ENCODE data around the gene HINT2. TPM values are rescaled to one million over a fixed set of nuclear protein-coding genes. Genes with fewer than 3 reads are reported as not detected.

The HINT2 gene
- total and polyA plus RNA-seq, 2 donors from 2014 or later, result 55.1 to 307 TPM

GRCh38 chr9:35840881-35841644 lies 26.2 kb upstream of the HINT2 start:
- no peaks in the 10 kb centered on the region for H3K27me3 ChIP-seq (ENCODE audit: control insufficient read depth, insufficient read depth, low read length)
- H3K9me3 ChIP-seq (ENCODE audit: control insufficient read depth in 2 of 3, insufficient read depth in 1 of 3, low read length in 3 of 3), result no peaks in the 10 kb centered on the region
- H3K9ac ChIP-seq (ENCODE audit: low read length in 3 of 3), result no peak overlapping the region
- no peak overlapping the region for H3K4me3 ChIP-seq (ENCODE audit: low read length in 3 of 3)
- TF ChIP-seq, protein P1, sequence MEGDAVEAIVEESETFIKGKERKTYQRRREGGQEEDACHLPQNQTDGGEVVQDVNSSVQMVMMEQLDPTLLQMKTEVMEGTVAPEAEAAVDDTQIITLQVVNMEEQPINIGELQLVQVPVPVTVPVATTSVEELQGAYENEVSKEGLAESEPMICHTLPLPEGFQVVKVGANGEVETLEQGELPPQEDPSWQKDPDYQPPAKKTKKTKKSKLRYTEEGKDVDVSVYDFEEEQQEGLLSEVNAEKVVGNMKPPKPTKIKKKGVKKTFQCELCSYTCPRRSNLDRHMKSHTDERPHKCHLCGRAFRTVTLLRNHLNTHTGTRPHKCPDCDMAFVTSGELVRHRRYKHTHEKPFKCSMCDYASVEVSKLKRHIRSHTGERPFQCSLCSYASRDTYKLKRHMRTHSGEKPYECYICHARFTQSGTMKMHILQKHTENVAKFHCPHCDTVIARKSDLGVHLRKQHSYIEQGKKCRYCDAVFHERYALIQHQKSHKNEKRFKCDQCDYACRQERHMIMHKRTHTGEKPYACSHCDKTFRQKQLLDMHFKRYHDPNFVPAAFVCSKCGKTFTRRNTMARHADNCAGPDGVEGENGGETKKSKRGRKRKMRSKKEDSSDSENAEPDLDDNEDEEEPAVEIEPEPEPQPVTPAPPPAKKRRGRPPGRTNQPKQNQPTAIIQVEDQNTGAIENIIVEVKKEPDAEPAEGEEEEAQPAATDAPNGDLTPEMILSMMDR (IDR thresholded peaks at IDR 0.05; ENCODE audit: borderline replicate concordance, extremely low read depth, insufficient read depth), result no peak
- DNase-seq (no peak), FAIRE-seq (no peak)
- intact Hi-C loops (cut with DNase I), result no loop called here
- no peak overlapping the region for H3K27ac ChIP-seq (ENCODE audit: low read depth in 2 of 2, low read length in 2 of 2)
- H3K4me1 ChIP-seq (ENCODE audit: control insufficient read depth in 2 of 3, insufficient read depth in 2 of 3, low read depth in 1 of 3, low read length in 3 of 3), result peaks cover 3 to 6% (median 3%) of the 10 kb centered on the region in 3 donors
- peaks cover 2 to 4% (median 2%) of the 10 kb centered on the region in 3 donors for H3K36me3 ChIP-seq (ENCODE audit: control insufficient read depth in 2 of 3, insufficient read depth in 3 of 3, low read length in 3 of 3)

DNA sequence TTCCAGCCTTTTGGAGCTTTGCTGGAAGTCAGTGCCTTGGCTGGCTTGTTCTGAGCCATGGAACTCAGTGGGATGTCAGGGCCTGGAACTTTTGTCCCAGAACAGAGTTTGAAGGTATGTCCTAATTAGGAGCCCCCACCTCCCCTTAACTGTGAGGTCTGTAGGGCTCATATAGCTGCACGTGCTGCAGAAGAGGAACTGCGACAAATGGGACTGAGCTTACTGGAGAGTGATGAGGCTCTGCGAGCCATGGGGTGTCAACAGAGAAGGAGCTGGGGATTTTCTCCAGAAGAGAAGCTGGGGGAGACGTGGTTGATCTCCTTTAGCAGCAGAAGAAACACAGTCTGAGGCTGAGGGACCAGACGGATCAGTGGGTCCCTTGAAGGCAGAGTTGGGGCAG lies 25.1 kb upstream of the HINT2 start:
- peaks cover 2 to 4% (median 2%) of the 10 kb centered on the region in 3 donors for H3K36me3 ChIP-seq (ENCODE audit: control insufficient read depth in 2 of 3, insufficient read depth in 3 of 3, low read length in 3 of 3)
- H3K9me3 ChIP-seq (ENCODE audit: control insufficient read depth in 2 of 3, insufficient read depth in 1 of 3, low read length in 3 of 3), result no peaks in the 10 kb centered on the region
- intact Hi-C loops (cut with DNase I), result no loop called here
- H3K4me3 ChIP-seq (ENCODE audit: low read length in 3 of 3), result no peak overlapping the region
- no peak for FAIRE-seq
- no peak overlapping the region for H3K9ac ChIP-seq (ENCODE audit: low read length in 3 of 3)
- TF ChIP-seq, protein P1 (IDR thresholded peaks at IDR 0.05; ENCODE audit: borderline replicate concordance, extremely low read depth, insufficient read depth), result no peak
- no peak overlapping the region for H3K27ac ChIP-seq (ENCODE audit: low read depth in 2 of 2, low read length in 2 of 2)
- peaks cover 0 to 5% (median 4%) of the 10 kb centered on the region in 3 donors for H3K4me1 ChIP-seq (ENCODE audit: control insufficient read depth in 2 of 3, insufficient read depth in 2 of 3, low read depth in 1 of 3, low read length in 3 of 3)
- DNase-seq, result no peak
- no peaks in the 10 kb centered on the region for H3K27me3 ChIP-seq (ENCODE audit: control insufficient read depth, insufficient read depth, low read length)

DNA sequence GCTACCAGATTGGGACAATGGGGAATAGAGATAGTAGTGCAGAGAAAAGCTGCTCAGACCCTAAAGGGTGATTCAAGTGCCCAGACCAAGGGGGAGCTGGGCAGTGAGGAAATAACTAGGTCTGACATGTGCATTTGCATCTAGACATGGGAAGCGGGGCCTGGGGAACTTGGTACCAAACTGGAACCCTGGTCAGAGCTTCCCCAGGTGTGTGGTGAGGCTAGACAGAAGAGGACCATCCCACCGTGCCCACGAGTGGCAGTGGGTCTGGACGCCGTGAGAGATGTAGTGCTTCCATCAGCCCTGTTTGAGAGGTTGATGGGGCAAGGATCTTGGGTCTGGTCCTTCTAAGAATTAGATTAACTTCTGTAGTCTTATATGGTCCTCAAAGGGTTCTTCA lies 21.8 kb upstream of the HINT2 start:
- intact Hi-C loops (cut with DNase I), result no loop called here
- no peak for FAIRE-seq

More for the DNA sequence above, 21.8 kb upstream of the HINT2 start:
- no peak overlapping the region for H3K4me3 ChIP-seq (ENCODE audit: low read length in 3 of 3)
- TF ChIP-seq, protein P1 (IDR thresholded peaks at IDR 0.05; ENCODE audit: borderline replicate concordance, extremely low read depth, insufficient read depth), result no peak
- no peak overlapping the region for H3K27ac ChIP-seq (ENCODE audit: low read depth in 2 of 2, low read length in 2 of 2)
- H3K27me3 ChIP-seq (ENCODE audit: control insufficient read depth, insufficient read depth, low read length), result no peaks in the 10 kb centered on the region
- H3K4me1 ChIP-seq (ENCODE audit: control insufficient read depth in 2 of 3, insufficient read depth in 2 of 3, low read depth in 1 of 3, low read length in 3 of 3), result peaks cover 0 to 19% (median 9%) of the 10 kb centered on the region in 3 donors
- H3K9ac ChIP-seq (ENCODE audit: low read length in 3 of 3), result no peak overlapping the region
- no peaks in the 10 kb centered on the region for H3K9me3 ChIP-seq (ENCODE audit: control insufficient read depth in 2 of 3, insufficient read depth in 1 of 3, low read length in 3 of 3)
- DNase-seq, result no peak
- no peaks in the 10 kb centered on the region for H3K36me3 ChIP-seq (ENCODE audit: control insufficient read depth in 2 of 3, insufficient read depth in 3 of 3, low read length in 3 of 3)
